HepG2 (cell line): ENCODE measurements around the gene SLC2A14.
"Not testable (repeated sequence)": the region's sequence is repeated elsewhere in the genome, so short reads cannot be mapped to it uniquely, and the experiment has no call there.

Source experiments
- BRF2 ChIP-seq: sonication (generic); formaldehyde crosslinking; IDR thresholded peaks from 2 replicates; pipeline ENCODE4 v1.8.1; 2022; ENCODE audit warnings: mild to moderate bottlenecking, missing genetic modification reagents
- ELF4 ChIP-seq: sonication (generic); formaldehyde crosslinking; IDR thresholded peaks from 2 replicates; pipeline ENCODE4 v1.5.0; 2020; ENCODE audit warnings: missing genetic modification reagents, mild to moderate bottlenecking, moderate library complexity, borderline replicate concordance
- NR3C1 ChIP-seq: sonication (generic); formaldehyde crosslinking; IDR thresholded peaks from 2 replicates; pipeline ENCODE4 v1.4.0; 2020; ENCODE audit warnings: missing genetic modification reagents
- PHF20 ChIP-seq: sonication (generic); formaldehyde crosslinking; IDR thresholded peaks from 2 replicates; pipeline ENCODE4 v1.5.0; 2020; ENCODE audit warnings: mild to moderate bottlenecking, missing genetic modification reagents
- POLR2A ChIP-seq, 2 experiments: IDR thresholded peaks; 2 replicates each; pipeline ENCODE4 v1.6.1; 2011; ENCODE audit warnings: low read depth in 2 of 2, low read length in 2 of 2, mild to moderate bottlenecking in 1 of 2, moderate library complexity in 1 of 2; ENCODE audit not compliant: insufficient read depth in 1 of 2
- SIN3A ChIP-seq: IDR thresholded peaks from 2 replicates; pipeline ENCODE4 v1.6.1; 2011; ENCODE audit warnings: low read depth, mild to moderate bottlenecking, control low read depth, low read length, borderline replicate concordance
- TCF7 ChIP-seq: sonication (generic); IDR thresholded peaks from 2 replicates; pipeline ENCODE4 v1.6.1; 2016; ENCODE audit warnings: antibody characterized with exemption, low read depth
- TFDP1 ChIP-seq: IDR thresholded peaks from 2 replicates; pipeline ENCODE4 v1.6.1; 2016; ENCODE audit warnings: missing compliant biosample characterization, missing genetic modification reagents, borderline replicate concordance
- TF ChIP-seq, protein P1 (sequence below): sonication (generic); formaldehyde crosslinking; IDR thresholded peaks from 2 replicates; pipeline ENCODE4 v1.4.0; 2020; ENCODE audit warnings: low read depth, mild to moderate bottlenecking, missing genetic modification reagents
- TF ChIP-seq, protein P2 (sequence below): sonication (generic); formaldehyde crosslinking; IDR thresholded peaks from 2 replicates; pipeline ENCODE4 v1.8.0; 2022; ENCODE audit warnings: mild to moderate bottlenecking, missing genetic modification reagents, borderline replicate concordance
- TF ChIP-seq, protein P3 (sequence below): sonication (generic); formaldehyde crosslinking; IDR thresholded peaks from 2 replicates; pipeline ENCODE4 v1.5.0; 2020; ENCODE audit warnings: mild to moderate bottlenecking, missing genetic modification reagents, moderate library complexity
- TF ChIP-seq, protein P4 (sequence below): sonication (generic); formaldehyde crosslinking; IDR thresholded peaks from 2 replicates; pipeline ENCODE4 v1.4.0; 2020; ENCODE audit warnings: missing genetic modification reagents
- TF ChIP-seq, protein P5 (sequence below): sonication (generic); formaldehyde crosslinking; IDR thresholded peaks from 2 replicates; pipeline ENCODE4 v1.4.0; 2020; ENCODE audit warnings: low read depth, missing genetic modification reagents
- TF ChIP-seq, protein P6 (sequence below): sonication (generic); formaldehyde crosslinking; IDR thresholded peaks from 2 replicates; pipeline ENCODE4 v1.4.0; 2020; ENCODE audit warnings: mild to moderate bottlenecking, missing genetic modification reagents

DNA sequence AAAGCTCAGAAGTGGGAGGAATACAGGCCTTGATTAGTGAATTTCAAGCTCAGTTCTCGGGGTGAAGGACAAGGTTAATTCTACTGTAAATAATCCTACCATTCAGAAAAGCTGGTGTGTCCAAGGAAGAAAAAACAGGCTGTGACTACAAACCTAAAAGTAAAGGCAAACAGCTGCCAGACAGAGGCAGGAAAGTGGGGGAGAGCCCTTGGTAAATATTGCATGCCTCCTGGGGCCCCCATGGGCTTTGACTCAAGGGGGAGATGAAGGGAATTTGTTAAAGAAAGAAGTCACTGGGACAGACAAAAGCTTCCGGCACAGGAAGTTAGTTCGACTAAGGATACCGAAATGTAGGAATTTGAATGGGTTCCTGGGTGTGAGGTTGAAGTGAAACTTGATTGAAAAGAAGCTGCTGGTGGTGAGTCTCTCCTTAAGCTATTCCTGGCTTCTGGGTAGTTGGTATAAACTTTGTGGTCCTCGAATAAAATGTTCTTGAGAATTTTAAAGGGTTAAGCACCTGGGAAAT lies 32.9 kb upstream of the SLC2A14 start:
- TF ChIP-seq TFDP1; ELF4 (CRISPR knock-in tag); NR3C1; BRF2 (CRISPR knock-in tag); SIN3A; POLR2A (IDR thresholded peaks at IDR 0.05; ENCODE audit: insufficient read depth in 1 of 2, low read depth in 2 of 2, low read length in 2 of 2); PHF20 (CRISPR knock-in tag): not testable (repeated sequence)
- TF ChIP-seq, protein P1, sequence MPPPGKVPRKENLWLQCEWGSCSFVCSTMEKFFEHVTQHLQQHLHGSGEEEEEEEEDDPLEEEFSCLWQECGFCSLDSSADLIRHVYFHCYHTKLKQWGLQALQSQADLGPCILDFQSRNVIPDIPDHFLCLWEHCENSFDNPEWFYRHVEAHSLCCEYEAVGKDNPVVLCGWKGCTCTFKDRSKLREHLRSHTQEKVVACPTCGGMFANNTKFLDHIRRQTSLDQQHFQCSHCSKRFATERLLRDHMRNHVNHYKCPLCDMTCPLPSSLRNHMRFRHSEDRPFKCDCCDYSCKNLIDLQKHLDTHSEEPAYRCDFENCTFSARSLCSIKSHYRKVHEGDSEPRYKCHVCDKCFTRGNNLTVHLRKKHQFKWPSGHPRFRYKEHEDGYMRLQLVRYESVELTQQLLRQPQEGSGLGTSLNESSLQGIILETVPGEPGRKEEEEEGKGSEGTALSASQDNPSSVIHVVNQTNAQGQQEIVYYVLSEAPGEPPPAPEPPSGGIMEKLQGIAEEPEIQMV (CRISPR knock-in tag), result not testable (repeated sequence)
- TF ChIP-seq, protein P2, sequence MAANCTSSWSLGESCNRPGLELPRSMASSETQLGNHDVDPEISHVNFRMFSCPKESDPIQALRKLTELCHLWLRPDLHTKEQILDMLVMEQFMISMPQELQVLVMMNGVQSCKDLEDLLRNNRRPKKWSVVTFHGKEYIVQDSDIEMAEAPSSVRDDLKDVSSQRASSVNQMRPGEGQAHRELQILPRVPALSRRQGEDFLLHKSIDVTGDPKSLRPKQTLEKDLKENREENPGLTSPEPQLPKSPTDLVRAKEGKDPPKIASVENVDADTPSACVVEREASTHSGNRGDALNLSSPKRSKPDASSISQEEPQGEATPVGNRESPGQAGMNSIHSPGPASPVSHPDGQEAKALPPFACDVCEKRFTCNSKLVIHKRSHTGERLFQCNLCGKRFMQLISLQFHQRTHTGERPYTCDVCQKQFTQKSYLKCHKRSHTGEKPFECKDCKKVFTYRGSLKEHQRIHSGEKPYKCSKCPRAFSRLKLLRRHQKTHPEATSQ (CRISPR knock-in tag), result not testable (repeated sequence)
- TF ChIP-seq, protein P3, sequence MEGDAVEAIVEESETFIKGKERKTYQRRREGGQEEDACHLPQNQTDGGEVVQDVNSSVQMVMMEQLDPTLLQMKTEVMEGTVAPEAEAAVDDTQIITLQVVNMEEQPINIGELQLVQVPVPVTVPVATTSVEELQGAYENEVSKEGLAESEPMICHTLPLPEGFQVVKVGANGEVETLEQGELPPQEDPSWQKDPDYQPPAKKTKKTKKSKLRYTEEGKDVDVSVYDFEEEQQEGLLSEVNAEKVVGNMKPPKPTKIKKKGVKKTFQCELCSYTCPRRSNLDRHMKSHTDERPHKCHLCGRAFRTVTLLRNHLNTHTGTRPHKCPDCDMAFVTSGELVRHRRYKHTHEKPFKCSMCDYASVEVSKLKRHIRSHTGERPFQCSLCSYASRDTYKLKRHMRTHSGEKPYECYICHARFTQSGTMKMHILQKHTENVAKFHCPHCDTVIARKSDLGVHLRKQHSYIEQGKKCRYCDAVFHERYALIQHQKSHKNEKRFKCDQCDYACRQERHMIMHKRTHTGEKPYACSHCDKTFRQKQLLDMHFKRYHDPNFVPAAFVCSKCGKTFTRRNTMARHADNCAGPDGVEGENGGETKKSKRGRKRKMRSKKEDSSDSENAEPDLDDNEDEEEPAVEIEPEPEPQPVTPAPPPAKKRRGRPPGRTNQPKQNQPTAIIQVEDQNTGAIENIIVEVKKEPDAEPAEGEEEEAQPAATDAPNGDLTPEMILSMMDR (CRISPR knock-in tag), result not testable (repeated sequence)
- TF ChIP-seq, protein P4, sequence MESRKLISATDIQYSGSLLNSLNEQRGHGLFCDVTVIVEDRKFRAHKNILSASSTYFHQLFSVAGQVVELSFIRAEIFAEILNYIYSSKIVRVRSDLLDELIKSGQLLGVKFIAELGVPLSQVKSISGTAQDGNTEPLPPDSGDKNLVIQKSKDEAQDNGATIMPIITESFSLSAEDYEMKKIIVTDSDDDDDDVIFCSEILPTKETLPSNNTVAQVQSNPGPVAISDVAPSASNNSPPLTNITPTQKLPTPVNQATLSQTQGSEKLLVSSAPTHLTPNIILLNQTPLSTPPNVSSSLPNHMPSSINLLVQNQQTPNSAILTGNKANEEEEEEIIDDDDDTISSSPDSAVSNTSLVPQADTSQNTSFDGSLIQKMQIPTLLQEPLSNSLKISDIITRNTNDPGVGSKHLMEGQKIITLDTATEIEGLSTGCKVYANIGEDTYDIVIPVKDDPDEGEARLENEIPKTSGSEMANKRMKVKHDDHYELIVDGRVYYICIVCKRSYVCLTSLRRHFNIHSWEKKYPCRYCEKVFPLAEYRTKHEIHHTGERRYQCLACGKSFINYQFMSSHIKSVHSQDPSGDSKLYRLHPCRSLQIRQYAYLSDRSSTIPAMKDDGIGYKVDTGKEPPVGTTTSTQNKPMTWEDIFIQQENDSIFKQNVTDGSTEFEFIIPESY (CRISPR knock-in tag), result not testable (repeated sequence)
- TF ChIP-seq, protein P5, sequence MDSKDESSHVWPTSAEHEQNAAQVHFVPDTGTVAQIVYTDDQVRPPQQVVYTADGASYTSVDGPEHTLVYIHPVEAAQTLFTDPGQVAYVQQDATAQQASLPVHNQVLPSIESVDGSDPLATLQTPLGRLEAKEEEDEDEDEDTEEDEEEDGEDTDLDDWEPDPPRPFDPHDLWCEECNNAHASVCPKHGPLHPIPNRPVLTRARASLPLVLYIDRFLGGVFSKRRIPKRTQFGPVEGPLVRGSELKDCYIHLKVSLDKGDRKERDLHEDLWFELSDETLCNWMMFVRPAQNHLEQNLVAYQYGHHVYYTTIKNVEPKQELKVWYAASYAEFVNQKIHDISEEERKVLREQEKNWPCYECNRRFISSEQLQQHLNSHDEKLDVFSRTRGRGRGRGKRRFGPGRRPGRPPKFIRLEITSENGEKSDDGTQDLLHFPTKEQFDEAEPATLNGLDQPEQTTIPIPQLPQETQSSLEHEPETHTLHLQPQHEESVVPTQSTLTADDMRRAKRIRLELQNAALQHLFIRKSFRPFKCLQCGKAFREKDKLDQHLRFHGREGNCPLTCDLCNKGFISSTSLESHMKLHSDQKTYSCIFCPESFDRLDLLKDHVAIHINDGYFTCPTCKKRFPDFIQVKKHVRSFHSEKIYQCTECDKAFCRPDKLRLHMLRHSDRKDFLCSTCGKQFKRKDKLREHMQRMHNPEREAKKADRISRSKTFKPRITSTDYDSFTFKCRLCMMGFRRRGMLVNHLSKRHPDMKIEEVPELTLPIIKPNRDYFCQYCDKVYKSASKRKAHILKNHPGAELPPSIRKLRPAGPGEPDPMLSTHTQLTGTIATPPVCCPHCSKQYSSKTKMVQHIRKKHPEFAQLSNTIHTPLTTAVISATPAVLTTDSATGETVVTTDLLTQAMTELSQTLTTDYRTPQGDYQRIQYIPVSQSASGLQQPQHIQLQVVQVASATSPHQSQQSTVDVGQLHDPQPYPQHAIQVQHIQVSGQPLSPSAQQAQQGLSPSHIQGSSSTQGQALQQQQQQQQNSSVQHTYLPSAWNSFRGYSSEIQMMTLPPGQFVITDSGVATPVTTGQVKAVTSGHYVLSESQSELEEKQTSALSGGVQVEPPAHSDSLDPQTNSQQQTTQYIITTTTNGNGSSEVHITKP (CRISPR knock-in tag), result not testable (repeated sequence)
- TF ChIP-seq TCF7, result peak; percentile 85
- TF ChIP-seq, protein P6, sequence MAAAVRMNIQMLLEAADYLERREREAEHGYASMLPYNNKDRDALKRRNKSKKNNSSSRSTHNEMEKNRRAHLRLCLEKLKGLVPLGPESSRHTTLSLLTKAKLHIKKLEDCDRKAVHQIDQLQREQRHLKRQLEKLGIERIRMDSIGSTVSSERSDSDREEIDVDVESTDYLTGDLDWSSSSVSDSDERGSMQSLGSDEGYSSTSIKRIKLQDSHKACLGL (CRISPR knock-in tag), result not testable (repeated sequence)
